Neural cell (in vitro differentiated cells): ENCODE results near the gene KREMEN1. TPM values are rescaled to one million over a fixed set of nuclear protein-coding genes. Genes with fewer than 3 reads are reported as not detected.

Source experiments
- H2AFZ ChIP-seq: fragments of 200-600, 300-800 bp; sonication (generic), shearing (Covaris generic); 2 replicates; pipeline ENCODE4 v1.6.0; 2014; ENCODE audit warnings: low read depth, mild to moderate bottlenecking, antibody characterized with exemption, low read length, moderate library complexity
- H3F3A ChIP-seq: fragments of 200-600 bp; shearing (Covaris generic); 2 replicates; pipeline ENCODE4 v1.6.1; 2016; ENCODE audit warnings: mild to moderate bottlenecking, moderate library complexity, mixed read lengths, antibody characterized with exemption, low read length; ENCODE audit not compliant: insufficient read depth, poor library complexity, severe bottlenecking
- H3K27ac ChIP-seq: fragments of 200-600, 300-800 bp; sonication (generic), shearing (Covaris generic); 2 replicates; pipeline ENCODE4 v1.5.1; 2014; ENCODE audit warnings: mild to moderate bottlenecking, low read length, moderate library complexity
- H3K27me3 ChIP-seq: fragments of 300-800, 200-600 bp; sonication (generic), shearing (Covaris generic); 2 replicates; pipeline ENCODE4 v1.6.0; 2014; ENCODE audit warnings: mild to moderate bottlenecking, low read depth, low read length, moderate library complexity; ENCODE audit not compliant: insufficient read depth
- H3K36me3 ChIP-seq: fragments of 300-800, 200-600 bp; sonication (generic), shearing (Covaris generic); 2 replicates; pipeline ENCODE4 v1.5.1; 2014; ENCODE audit warnings: mild to moderate bottlenecking, antibody characterized with exemption, low read length, moderate library complexity; ENCODE audit not compliant: insufficient read depth
- H3K4me2 ChIP-seq: fragments of 300-800, 200-600 bp; sonication (generic), shearing (Covaris generic); 2 replicates; pipeline ENCODE4 v1.6.0; 2014; ENCODE audit warnings: mild to moderate bottlenecking, low read length
- H3K4me3 ChIP-seq: fragments of 300-800, 200-600 bp; sonication (generic), shearing (Covaris generic); 2 replicates; pipeline ENCODE4 v1.5.1; 2014; ENCODE audit warnings: mild to moderate bottlenecking, low read length, moderate library complexity
- H3K79me2 ChIP-seq: fragments of 200-600 bp; shearing (Covaris generic); replicated peaks from 2 replicates; pipeline ENCODE4 v1.6.0; 2014; ENCODE audit warnings: mild to moderate bottlenecking, low read length, moderate library complexity; ENCODE audit not compliant: insufficient read depth
- H3K9ac ChIP-seq: fragments of 300-800, 200-600 bp; sonication (generic), shearing (Covaris generic); 2 replicates; pipeline ENCODE4 v1.6.1; 2016; ENCODE audit warnings: mild to moderate bottlenecking, low read length, mixed read lengths
- H3K9me2 ChIP-seq: fragments of 200-600 bp; shearing (Covaris generic); 2 replicates; pipeline ENCODE4 v1.6.1; 2016; ENCODE audit warnings: mild to moderate bottlenecking, low read length, mixed read lengths; ENCODE audit not compliant: insufficient read depth
- H3K9me3 ChIP-seq: fragments of 200-600, 300-800 bp; sonication (generic), shearing (Covaris generic); 2 replicates; pipeline ENCODE4 v1.6.1; 2016; ENCODE audit warnings: mild to moderate bottlenecking, mixed run types, low read length, moderate library complexity, mixed read lengths
- H4K20me1 ChIP-seq: fragments of 200-600 bp; shearing (Covaris generic); 2 replicates; pipeline ENCODE4 v1.6.1; 2016; ENCODE audit warnings: mild to moderate bottlenecking, mixed run types; ENCODE audit not compliant: insufficient read depth
- CTCF ChIP-seq: fragments of 450-650 bp; IDR thresholded peaks from 2 replicates; pipeline ENCODE4 v1.5.1; 2014; ENCODE audit warnings: antibody characterized with exemption, mild to moderate bottlenecking, moderate library complexity; ENCODE audit not compliant: poor library complexity, severe bottlenecking
- EP300 ChIP-seq: fragments of 450-650 bp; conservative IDR thresholded peaks from 2 replicates; pipeline ENCODE4 v1.6.1; 2014; ENCODE audit warnings: antibody characterized with exemption, mild to moderate bottlenecking, moderate library complexity; ENCODE audit not compliant: poor library complexity, severe bottlenecking
- EZH2 ChIP-seq: fragments of 200-600, 300-800 bp; shearing (Covaris generic), sonication (generic); IDR thresholded peaks from 2 replicates; pipeline ENCODE4 v1.6.1; 2014; ENCODE audit warnings: antibody characterized with exemption, low read length, borderline replicate concordance, mild to moderate bottlenecking; ENCODE audit not compliant: insufficient read depth, poor library complexity, severe bottlenecking
- MXI1 ChIP-seq: fragments of 450-650 bp; conservative IDR thresholded peaks from 2 replicates; pipeline ENCODE4 v1.6.1; 2014; ENCODE audit warnings: antibody characterized with exemption, mild to moderate bottlenecking; ENCODE audit not compliant: poor library complexity, severe bottlenecking
- RAD21 ChIP-seq: fragments of 450-650 bp; conservative IDR thresholded peaks from 2 replicates; pipeline ENCODE4 v1.6.1; 2014; ENCODE audit warnings: antibody characterized with exemption, mild to moderate bottlenecking, moderate library complexity
- REST ChIP-seq: IDR thresholded peaks from 2 replicates; pipeline ENCODE4 v1.6.1; 2012; ENCODE audit warnings: borderline replicate concordance
- SMC3 ChIP-seq: fragments of 450-650 bp; conservative IDR thresholded peaks from 2 replicates; pipeline ENCODE4 v1.6.1; 2014; ENCODE audit warnings: antibody characterized with exemption, mild to moderate bottlenecking, moderate library complexity; ENCODE audit not compliant: poor library complexity
- TAF1 ChIP-seq: IDR thresholded peaks from 2 replicates; pipeline ENCODE4 v1.6.1; 2012; ENCODE audit warnings: low read depth
- polyA plus RNA-seq: library from polyadenylated mRNA; depleted of rRNA; stranded (reverse); fragments of >200 nt; gene quantifications from 2 replicates; pipeline ENCODE4 v1.2.3, GENCODE V29; 2014

The KREMEN1 gene
- polyA plus RNA-seq, 1 donor from 2014 or later = 3.3 TPM

GRCh38 chr22:29175312-29175835 is 102.5 kb downstream of the KREMEN1 start:
- H3K27ac ChIP-seq = no peak overlapping the region
- no peak overlapping the region for H2AFZ ChIP-seq
- no peaks in the 10 kb centered on the region for H3K79me2 ChIP-seq
- H3K9ac ChIP-seq = no peak overlapping the region
- H3K27me3 ChIP-seq = no peaks in the 10 kb centered on the region
- no peak overlapping the region for H3K4me2 ChIP-seq
- H3K9me3 ChIP-seq = no peaks in the 10 kb centered on the region
- no peaks in the 10 kb centered on the region for H3K9me2 ChIP-seq
- no peaks in the 10 kb centered on the region for H3K36me3 ChIP-seq
- no peaks in the 10 kb centered on the region for H4K20me1 ChIP-seq
- H3F3A ChIP-seq = no peaks in the 10 kb centered on the region
- TF ChIP-seq EP300 (no peak), SMC3 (no peak), RAD21 (no peak), EZH2 (no peak), MXI1 (no peak), CTCF (no peak), TAF1 (no peak)
- no peak overlapping the region for H3K4me3 ChIP-seq

- H3K9ac ChIP-seq = no peak overlapping the region
- TF ChIP-seq TAF1 (no peak), EP300 (no peak), MXI1 (no peak), RAD21 (no peak), CTCF (no peak), SMC3 (no peak), REST (no peak)
- H3K79me2 ChIP-seq = no peaks in the 10 kb centered on the region
- no peaks in the 10 kb centered on the region for H3K9me2 ChIP-seq
- no peak overlapping the region for H3K4me3 ChIP-seq
- H3K27ac ChIP-seq = no peak overlapping the region
- no peaks in the 10 kb centered on the region for H3K36me3 ChIP-seq
- no peaks in the 10 kb centered on the region for H3K9me3 ChIP-seq
- no peak overlapping the region for H3K4me2 ChIP-seq
- H3K27me3 ChIP-seq = no peaks in the 10 kb centered on the region
- H3F3A ChIP-seq = no peaks in the 10 kb centered on the region
- no peaks in the 10 kb centered on the region for H4K20me1 ChIP-seq
- H2AFZ ChIP-seq = no peak overlapping the region
Measured at GRCh38 chr22:29183971-29184848, 111.4 kb downstream of the KREMEN1 start.
